Vagina (tissue), 2 donors: Measurements from ENCODE around the gene TPO.

Experiments used
- CTCF ChIP-seq, 3 experiments: fragments of 450-650 bp in 2 of 3; fragments of 200-600 bp in 1 of 3; sonication (generic) in 1 of 3; IDR thresholded peaks; one replicate each; pipeline ENCODE4 v1.5.1; 2017 to 2019; ENCODE audit warnings: antibody characterized with exemption in 3 of 3, mild to moderate bottlenecking in 2 of 3, moderate library complexity in 2 of 3
- POLR2AphosphoS5 ChIP-seq, 2 donors: sonication (generic); formaldehyde crosslinking; IDR thresholded peaks; one replicate each; pipeline ENCODE4 v1.9.0; 2017; ENCODE audit warnings: antibody characterized with exemption in 2 of 2, mild to moderate bottlenecking in 2 of 2, low read depth in 1 of 2; ENCODE audit not compliant: insufficient read depth in 1 of 2

DNA sequence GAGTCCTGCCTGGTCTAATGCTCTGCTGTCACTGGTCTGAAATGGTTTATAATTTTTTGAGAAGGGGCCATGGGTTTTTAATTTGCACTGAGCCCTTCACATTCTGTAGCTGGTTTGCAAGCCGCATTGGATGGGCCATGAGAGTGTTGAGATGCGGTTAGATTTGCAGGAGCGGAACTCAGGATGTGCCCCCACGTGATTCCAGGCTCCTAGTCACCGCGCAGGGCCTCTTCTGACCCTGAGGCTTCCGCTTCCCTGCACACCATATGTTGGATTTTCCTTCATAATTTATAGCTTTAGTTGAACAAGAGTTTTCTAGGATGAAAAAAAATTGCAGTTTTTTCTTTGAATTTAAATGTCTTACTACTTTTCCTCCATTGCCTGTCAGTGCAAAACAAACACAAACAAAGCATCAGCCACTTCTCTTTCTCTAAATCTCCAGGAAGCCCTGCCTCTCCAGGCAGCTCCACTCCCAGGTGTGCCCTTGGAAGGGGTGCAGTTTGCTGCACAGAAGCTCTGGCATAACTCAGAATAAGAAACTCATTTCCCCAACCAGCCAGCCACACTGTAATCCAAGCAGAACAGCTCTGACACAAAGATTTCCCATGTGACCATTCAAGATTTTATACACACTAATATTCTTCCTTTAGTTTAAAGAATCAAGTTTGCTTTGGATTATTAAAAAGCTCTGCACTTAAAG, 18.4 kb upstream of the TPO start:
- TF ChIP-seq CTCF (IDR thresholded peaks at IDR 0.05): no peak
- TF ChIP-seq POLR2AphosphoS5 (IDR thresholded peaks at IDR 0.05; ENCODE audit: insufficient read depth in 1 of 2, low read depth in 1 of 2): no peak
